GM12892 (cell line): ENCODE measurements around the gene VTI1B.
A peak's percentile ranks its signal among the peaks of the same experiment; 100 is the strongest.

Source experiments
- POLR2A ChIP-seq: IDR thresholded peaks from 2 replicates; pipeline ENCODE4 v1.6.1; 2011; ENCODE audit warnings: low read depth, low read length, control low read depth
- POLR2AphosphoS5 ChIP-seq: IDR thresholded peaks from 2 replicates; pipeline ENCODE4 v1.6.1; 2011; ENCODE audit warnings: low read depth, low read length, control low read depth
- TAF1 ChIP-seq: IDR thresholded peaks from 2 replicates; pipeline ENCODE4 v1.6.1; 2011; ENCODE audit warnings: low read depth, mild to moderate bottlenecking, control low read depth, low read length, borderline replicate concordance

- no peak for TF ChIP-seq TAF1
- peak; percentile 87 for TF ChIP-seq POLR2A
- peak; percentile 71 for TF ChIP-seq POLR2AphosphoS5
Measured at GRCh38 chr14:67599698-67600561, 74.5 kb downstream of the VTI1B start, which contains the start of gene PIGH.
